Prostate gland (tissue), 2 donors: ENCODE measurements around the gene CORO6. TPM values are rescaled to one million over a fixed set of nuclear protein-coding genes. Genes with fewer than 3 reads are reported as not detected.

Source experiments
- DNase-seq: peaks from one replicate; pipeline ENCODE4 v3.0.0-alpha.2; 2019; ENCODE audit warnings: low spot score
- H3K27ac ChIP-seq, 2 donors: fragments of 200-600 bp; sonication (generic); 2 replicates each; pipeline ENCODE4 v1.5.1; 2017 to 2019
- H3K27me3 ChIP-seq: fragments of 200-600 bp; sonication (generic); replicated peaks from 2 replicates; pipeline ENCODE4 v1.5.1; 2019; ENCODE audit not compliant: insufficient read depth
- H3K36me3 ChIP-seq, 2 donors: fragments of 200-600 bp; sonication (generic); 1 replicate in 1 of 2; 2 replicates in 1 of 2; pipeline versions ENCODE4 v1.5.1 to v1.8.1; 2017 to 2019
- H3K4me1 ChIP-seq: fragments of 200-600 bp; sonication (generic); replicated peaks from 2 replicates; pipeline ENCODE4 v1.5.1; 2019
- H3K4me3 ChIP-seq, 2 donors: fragments of 200-600 bp; sonication (generic); 2 replicates each; pipeline ENCODE4 v1.5.1; 2017 to 2019
- H3K9me3 ChIP-seq: fragments of 200-600 bp; sonication (generic); 2 replicates; pipeline ENCODE4 v1.5.1; 2017
- POLR2A ChIP-seq: fragments of 450-650 bp; IDR thresholded peaks from one replicate; pipeline ENCODE4 v1.6.1; 2016; ENCODE audit warnings: antibody characterized with exemption, mild to moderate bottlenecking
- POLR2AphosphoS5 ChIP-seq: sonication (generic); formaldehyde crosslinking; IDR thresholded peaks from one replicate; pipeline ENCODE4 v1.6.1; 2017; ENCODE audit warnings: antibody characterized with exemption
- WGBS: methylation state at CpG from one replicate; pipeline ENCODE4 v1.1.5; 2018; 5-methylcytosine and 5-hydroxymethylcytosine counted together
- intact Hi-C: fragments of 100-400 bp; cut with DNase I; formaldehyde crosslinking; loops from one replicate; pipeline ENCODE4 v1.14.2; 2022
- total RNA-seq, 2 donors: library from RNA; depleted of rRNA; stranded (reverse); fragments of >200 nt; gene quantifications; one replicate each; pipeline ENCODE4 v1.1.0, GENCODE V29; 2016
- TF ChIP-seq, protein P1 (sequence below), 4 experiments: fragments of 200-600 bp in 2 of 4; fragments of 450-650 bp in 2 of 4; sonication (generic) in 2 of 4; IDR thresholded peaks; 1 replicate in 3 of 4; 2 replicates in 1 of 4; pipeline ENCODE4 v1.5.1; 2016 to 2019; ENCODE audit warnings: antibody characterized with exemption in 4 of 4, mild to moderate bottlenecking in 2 of 4, moderate library complexity in 2 of 4

CORO6 gene
- total RNA-seq, 2 donors from 2014 or later: 23.4 to 33.5 TPM

DNA sequence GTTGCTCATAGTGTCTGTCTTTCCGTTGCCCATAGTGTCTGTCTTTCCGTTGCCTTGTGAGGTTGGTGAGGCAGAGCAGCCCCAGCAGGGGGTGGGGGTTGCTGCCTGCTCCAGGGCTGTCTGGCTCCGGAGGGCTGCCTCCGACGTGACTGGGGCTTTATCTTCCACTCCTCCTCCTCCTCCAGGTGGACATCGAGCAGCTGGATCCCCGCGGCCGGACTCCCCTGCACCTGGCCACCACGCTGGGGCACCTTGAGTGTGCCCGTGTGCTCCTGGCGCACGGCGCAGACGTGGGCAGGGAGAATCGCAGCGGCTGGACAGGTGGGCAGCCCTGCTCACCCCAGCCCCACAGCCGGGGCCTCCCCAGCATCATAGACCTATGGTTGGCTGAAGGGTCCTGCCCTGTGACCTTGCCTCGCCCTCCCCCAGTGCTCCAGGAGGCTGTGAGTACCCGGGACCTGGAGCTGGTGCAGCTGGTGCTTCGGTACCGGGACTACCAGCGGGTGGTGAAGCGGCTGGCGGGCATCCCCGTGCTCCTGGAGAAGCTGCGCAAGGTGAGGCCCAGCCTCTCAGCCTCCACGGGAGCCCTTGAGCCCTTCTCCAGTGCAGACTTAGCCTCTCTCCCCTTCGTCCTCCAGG lies 15.0 kb downstream of the CORO6 start:
- intact Hi-C loops: no loop called here
- DNase-seq: no peak

DNA sequence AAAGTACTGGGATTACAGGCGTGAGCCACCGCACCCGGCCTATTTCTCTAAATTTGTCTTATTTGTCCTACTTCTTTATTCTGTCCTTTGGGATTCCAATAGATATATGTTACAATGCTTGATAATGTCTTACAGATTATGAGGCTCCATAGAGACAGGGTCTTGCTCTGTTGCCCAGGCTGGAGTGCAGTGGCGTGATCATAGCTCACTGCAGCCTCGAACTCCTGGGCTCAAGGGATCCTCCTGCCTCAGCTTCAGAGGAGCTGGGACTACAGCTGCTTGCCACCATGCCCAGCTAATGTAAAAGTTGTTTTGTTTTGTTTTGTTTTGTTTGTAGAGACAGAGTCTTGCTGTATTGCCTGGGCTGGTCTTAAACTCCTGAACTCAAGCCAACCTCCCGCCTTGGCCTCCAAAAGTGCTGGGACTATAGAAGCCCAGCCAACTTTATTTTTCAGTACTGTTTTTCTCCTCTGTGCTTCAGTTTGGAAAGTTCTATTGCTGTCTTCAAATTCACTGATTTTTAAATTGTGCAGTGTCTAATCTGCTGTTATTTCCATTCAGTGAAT lies 19.5 kb downstream of the CORO6 start:
- Histone ChIP-seq H3K9me3 (no peaks in the 10 kb centered on the region), H3K27me3 (no peaks in the 10 kb centered on the region), H3K4me3 (no peak overlapping the region), H3K27ac (no peak overlapping the region), H3K36me3 (no peaks in the 10 kb centered on the region), H3K4me1 (no peaks in the 10 kb centered on the region)
- intact Hi-C loops: no loop called here
- WGBS: 98% methylated on average over 6 of the region's 6 CpGs
- no peak for DNase-seq
- TF ChIP-seq POLR2AphosphoS5 (no peak), POLR2A (no peak)
- TF ChIP-seq, protein P1, sequence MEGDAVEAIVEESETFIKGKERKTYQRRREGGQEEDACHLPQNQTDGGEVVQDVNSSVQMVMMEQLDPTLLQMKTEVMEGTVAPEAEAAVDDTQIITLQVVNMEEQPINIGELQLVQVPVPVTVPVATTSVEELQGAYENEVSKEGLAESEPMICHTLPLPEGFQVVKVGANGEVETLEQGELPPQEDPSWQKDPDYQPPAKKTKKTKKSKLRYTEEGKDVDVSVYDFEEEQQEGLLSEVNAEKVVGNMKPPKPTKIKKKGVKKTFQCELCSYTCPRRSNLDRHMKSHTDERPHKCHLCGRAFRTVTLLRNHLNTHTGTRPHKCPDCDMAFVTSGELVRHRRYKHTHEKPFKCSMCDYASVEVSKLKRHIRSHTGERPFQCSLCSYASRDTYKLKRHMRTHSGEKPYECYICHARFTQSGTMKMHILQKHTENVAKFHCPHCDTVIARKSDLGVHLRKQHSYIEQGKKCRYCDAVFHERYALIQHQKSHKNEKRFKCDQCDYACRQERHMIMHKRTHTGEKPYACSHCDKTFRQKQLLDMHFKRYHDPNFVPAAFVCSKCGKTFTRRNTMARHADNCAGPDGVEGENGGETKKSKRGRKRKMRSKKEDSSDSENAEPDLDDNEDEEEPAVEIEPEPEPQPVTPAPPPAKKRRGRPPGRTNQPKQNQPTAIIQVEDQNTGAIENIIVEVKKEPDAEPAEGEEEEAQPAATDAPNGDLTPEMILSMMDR (IDR thresholded peaks at IDR 0.05): no peak

More for the DNA sequence above, 15.0 kb downstream of the CORO6 start:
- H3K9me3 ChIP-seq: no peaks in the 10 kb centered on the region
- no peak for TF ChIP-seq POLR2AphosphoS5
- TF ChIP-seq, protein P1 (IDR thresholded peaks at IDR 0.05): no peak
- no peak for TF ChIP-seq POLR2A
- no peaks in the 10 kb centered on the region for H3K4me1 ChIP-seq
- H3K36me3 ChIP-seq: no peaks in the 10 kb centered on the region
- no peak overlapping the region for H3K4me3 ChIP-seq
- H3K27ac ChIP-seq: no peak overlapping the region
- no peaks in the 10 kb centered on the region for H3K27me3 ChIP-seq
- 90% methylated on average over 29 of the region's 29 CpGs for WGBS

DNA sequence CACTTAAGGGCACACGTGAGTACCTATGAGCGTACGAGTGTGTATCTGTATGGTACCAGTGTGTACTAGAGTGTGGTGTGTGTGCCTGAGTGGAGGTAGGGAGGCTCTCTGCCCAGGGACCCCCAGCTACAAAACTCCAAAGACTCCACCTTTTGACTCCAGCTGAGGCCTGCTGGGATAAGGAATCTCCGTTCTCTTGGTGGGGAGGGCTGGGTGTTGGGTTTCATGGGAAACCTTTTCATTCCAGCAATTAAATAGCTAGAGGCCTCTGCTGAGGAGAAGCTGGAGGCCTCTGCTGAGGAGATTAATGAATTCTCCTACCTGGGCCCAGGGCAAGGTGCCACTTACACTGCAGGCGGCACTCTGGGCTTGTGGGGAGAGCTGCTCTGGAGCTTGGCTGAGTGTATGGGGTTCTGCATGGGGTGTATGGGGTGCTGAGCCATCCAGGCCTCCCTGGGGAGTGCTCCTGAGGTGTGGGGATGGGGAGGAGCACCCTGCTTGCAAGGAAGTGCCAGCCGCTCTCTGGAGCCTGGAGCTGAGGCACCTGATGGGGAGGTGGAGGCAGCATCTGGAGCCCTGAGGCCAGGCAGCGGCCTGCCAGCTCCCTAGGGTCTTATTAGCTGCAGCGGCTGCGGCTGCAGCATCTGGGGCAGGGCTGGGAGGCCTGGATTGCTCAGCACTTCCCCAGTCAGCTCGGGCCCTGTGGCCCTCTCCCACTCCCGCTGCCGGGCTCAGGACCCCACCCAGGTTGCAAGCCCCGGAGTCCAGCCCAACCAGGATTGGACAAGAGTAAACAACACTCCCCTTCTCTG lies 25.1 kb downstream of the CORO6 start:
- WGBS: 60% methylated on average over 10 of the region's 13 CpGs
- Histone ChIP-seq H3K36me3 (no peaks in the 10 kb centered on the region), H3K27me3 (no peaks in the 10 kb centered on the region), H3K27ac (no peak overlapping the region), H3K4me1 (no peaks in the 10 kb centered on the region), H3K9me3 (no peaks in the 10 kb centered on the region), H3K4me3 (no peak overlapping the region)
- no peak for TF ChIP-seq POLR2AphosphoS5
- intact Hi-C loops: no loop called here
- DNase-seq: no peak

DNA sequence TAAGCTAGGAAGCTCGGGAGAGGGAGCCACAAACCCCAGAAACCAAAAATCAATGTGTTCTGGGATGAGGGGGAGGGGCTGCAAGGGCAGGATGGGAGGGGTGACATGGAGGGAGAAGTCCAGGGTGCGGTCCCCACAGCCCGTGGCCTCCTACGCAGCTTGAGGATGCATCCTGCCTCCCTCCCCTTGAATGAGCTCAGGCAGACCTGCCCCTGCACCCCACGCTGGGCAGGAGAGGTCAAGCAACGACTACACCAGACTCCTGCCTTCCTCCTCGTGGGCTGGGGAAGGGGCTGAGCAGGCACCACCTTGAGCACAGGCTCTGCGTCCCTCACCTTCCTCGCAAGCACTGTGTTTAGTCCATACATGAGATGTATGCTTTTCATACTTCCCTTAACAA lies 25.9 kb downstream of the CORO6 start:
- H3K36me3 ChIP-seq: no peaks in the 10 kb centered on the region
- H3K9me3 ChIP-seq: no peaks in the 10 kb centered on the region
- TF ChIP-seq POLR2AphosphoS5 (no peak), POLR2A (no peak)
- TF ChIP-seq, protein P1 (IDR thresholded peaks at IDR 0.05): no peak
- no peak overlapping the region for H3K27ac ChIP-seq
- peaks cover 7% of the 10 kb centered on the region for H3K4me1 ChIP-seq
- no peak for DNase-seq
- H3K4me3 ChIP-seq: no peak overlapping the region
- no peaks in the 10 kb centered on the region for H3K27me3 ChIP-seq
- WGBS: 80% methylated on average over 9 of the region's 9 CpGs
- intact Hi-C loops: no loop called here

DNA sequence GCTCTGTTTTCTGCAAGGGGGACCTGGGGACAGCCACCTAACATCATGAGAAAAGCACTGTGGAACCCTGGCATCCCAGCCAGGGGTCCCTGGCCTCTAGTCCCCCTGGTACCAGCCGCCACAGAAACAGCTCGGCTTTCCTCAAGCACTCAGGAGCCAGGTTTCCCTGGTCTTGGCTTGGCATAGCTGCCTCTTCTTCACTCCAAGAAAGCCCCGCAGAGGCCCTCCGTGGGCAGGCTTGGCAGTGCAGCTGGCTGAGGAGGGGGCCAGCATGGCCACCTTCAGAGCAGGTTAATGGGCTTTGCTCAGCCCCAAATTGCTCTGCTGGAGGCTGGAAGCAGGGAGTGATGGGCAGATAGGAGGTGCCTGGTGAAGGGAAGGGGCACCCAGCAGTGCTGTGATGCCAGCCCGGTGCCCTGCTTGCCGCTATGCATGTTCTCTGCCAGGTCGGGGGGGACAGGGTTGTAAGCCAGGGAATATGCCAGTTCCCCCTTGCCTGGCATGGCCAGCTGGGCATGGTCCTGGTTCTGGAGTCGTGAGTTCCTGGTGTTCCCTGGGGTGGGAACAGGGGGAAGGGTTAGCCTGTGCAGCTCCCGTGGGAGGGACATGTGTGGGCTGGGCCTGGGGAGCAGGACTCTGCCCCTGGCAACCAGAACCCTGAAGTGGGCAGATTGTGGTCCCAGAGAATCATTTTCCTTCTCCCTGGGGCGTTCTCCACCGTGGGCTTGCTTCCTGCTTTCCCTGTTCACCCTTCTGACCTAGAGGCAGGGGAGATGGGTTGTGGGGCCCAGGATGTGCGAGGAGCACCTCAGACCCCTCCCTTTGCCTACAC lies 26.6 kb downstream of the CORO6 start:
- no peak for DNase-seq
- peaks cover 8% of the 10 kb centered on the region for H3K4me1 ChIP-seq

More for the DNA sequence above, 26.6 kb downstream of the CORO6 start:
- no peak overlapping the region for H3K4me3 ChIP-seq
- intact Hi-C loops: no loop called here
- no peaks in the 10 kb centered on the region for H3K36me3 ChIP-seq
- H3K27me3 ChIP-seq: no peaks in the 10 kb centered on the region
- TF ChIP-seq POLR2A: no peak
- H3K9me3 ChIP-seq: no peaks in the 10 kb centered on the region
- no peak overlapping the region for H3K27ac ChIP-seq
- 90% methylated on average over 12 of the region's 12 CpGs for WGBS
